BJ (cell line): ENCODE results near the gene GALNT1. TPM values are rescaled to one million over a fixed set of nuclear protein-coding genes. Genes with fewer than 3 reads are reported as not detected.

ENCODE experiments used
- CTCF ChIA-PET: fragments of 350-600 bp; formaldehyde crosslinking; extraction: SDS; loops from one replicate; lab custom pipeline; 2021; ENCODE audit warnings: antibody characterized with exemption, inconsistent platforms; lab: Yijun Ruan, JAX
- POLR2A ChIA-PET: fragments of 300-600 bp; sonication (Branson Sonifier 250); formaldehyde crosslinking; extraction: SDS; loops from one replicate; lab custom pipeline; 2021; ENCODE audit warnings: antibody characterized with exemption; lab: Charles Lee
- DNase-seq: peaks from one replicate; pipeline ENCODE4 v3.0.0-alpha.2; 2011; ENCODE audit warnings: low read depth
- H3K27me3 ChIP-seq: 2 replicates; pipeline ENCODE4 v1.6.0; 2011; ENCODE audit warnings: low read length; ENCODE audit not compliant: control insufficient read depth, insufficient read depth
- H3K36me3 ChIP-seq: 2 replicates; pipeline ENCODE4 v1.5.1; 2011; ENCODE audit warnings: low read length; ENCODE audit not compliant: control insufficient read depth, insufficient read depth
- H3K4me3 ChIP-seq: 2 replicates; pipeline ENCODE4 v1.5.1; 2011; ENCODE audit warnings: low read depth, mild to moderate bottlenecking, control low read depth, low read length
- polyA plus RNA-seq: library from polyadenylated mRNA; depleted of rRNA; stranded (reverse); fragments of >200 nt; gene quantifications from 2 replicates; pipeline ENCODE4 v1.2.3, GENCODE V29; 2011
- TF ChIP-seq, protein P1 (sequence below): IDR thresholded peaks from 2 replicates; pipeline ENCODE4 v1.5.1; 2011; ENCODE audit warnings: low read depth, mild to moderate bottlenecking, control low read depth, inconsistent platforms, low read length, moderate library complexity; ENCODE audit not compliant: insufficient read depth

The GALNT1 gene
- polyA plus RNA-seq, 1 experiment, result 23.3 TPM

GRCh38 chr18:35710581-35710980 is 129.0 kb downstream of the GALNT1 start:
- TF ChIP-seq, protein P1, sequence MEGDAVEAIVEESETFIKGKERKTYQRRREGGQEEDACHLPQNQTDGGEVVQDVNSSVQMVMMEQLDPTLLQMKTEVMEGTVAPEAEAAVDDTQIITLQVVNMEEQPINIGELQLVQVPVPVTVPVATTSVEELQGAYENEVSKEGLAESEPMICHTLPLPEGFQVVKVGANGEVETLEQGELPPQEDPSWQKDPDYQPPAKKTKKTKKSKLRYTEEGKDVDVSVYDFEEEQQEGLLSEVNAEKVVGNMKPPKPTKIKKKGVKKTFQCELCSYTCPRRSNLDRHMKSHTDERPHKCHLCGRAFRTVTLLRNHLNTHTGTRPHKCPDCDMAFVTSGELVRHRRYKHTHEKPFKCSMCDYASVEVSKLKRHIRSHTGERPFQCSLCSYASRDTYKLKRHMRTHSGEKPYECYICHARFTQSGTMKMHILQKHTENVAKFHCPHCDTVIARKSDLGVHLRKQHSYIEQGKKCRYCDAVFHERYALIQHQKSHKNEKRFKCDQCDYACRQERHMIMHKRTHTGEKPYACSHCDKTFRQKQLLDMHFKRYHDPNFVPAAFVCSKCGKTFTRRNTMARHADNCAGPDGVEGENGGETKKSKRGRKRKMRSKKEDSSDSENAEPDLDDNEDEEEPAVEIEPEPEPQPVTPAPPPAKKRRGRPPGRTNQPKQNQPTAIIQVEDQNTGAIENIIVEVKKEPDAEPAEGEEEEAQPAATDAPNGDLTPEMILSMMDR, result no peak
- DNase-seq, result no peak
- ChIA-PET CTCF (no interaction called here), POLR2A (no interaction called here)
- Histone ChIP-seq H3K27me3 (no peaks in the 10 kb centered on the region), H3K36me3 (no peaks in the 10 kb centered on the region; the same call in 1 of the 2 replicates), H3K4me3 (no peak overlapping the region)

DNA sequence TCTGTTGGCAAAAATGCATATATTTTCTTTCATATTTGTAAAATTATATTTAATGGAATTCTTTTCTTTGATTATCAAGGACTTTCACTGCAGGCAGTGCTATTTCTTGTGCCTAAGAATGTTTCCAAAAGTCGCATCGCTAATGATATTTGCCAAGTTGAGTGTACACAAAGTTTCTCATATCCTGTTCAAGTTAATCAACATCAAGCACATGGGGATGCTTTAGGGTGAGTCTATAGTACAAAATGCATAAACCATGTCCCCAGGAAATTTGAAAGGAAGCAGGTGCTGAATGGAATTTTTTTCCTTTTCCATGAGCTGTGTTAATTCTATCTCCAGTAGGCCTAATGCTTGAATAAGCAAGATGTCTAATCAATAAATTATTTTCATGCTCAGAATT is 129.7 kb downstream of the GALNT1 start:
- Histone ChIP-seq H3K27me3 (no peaks in the 10 kb centered on the region), H3K36me3 (no peaks in the 10 kb centered on the region; the same call in 1 of the 2 replicates), H3K4me3 (no peak overlapping the region)
- no peak for DNase-seq
- TF ChIP-seq, protein P1, result no peak
- POLR2A ChIA-PET, result no interaction called here
- CTCF ChIA-PET, result no interaction called here

DNA sequence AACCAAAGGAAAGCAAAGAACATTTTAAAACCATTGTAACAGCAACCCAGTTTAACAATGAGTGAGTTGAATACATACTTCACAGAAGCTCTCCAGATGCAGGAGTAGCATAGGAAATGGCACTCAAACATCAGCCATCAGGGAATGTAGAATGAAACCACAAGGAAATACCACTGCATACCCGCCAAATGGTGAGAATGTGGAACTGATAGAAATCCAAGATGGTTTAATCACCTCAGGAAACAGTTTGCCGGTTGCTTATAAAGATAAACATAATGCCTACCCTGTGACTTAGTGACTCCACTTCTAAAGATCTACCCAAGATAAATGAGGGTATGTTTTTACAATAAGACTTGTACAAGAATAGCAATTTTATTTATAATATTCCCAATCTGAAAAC is 132.0 kb downstream of the GALNT1 start:
- Histone ChIP-seq H3K4me3 (no peak overlapping the region), H3K27me3 (no peaks in the 10 kb centered on the region), H3K36me3 (no peaks in the 10 kb centered on the region; the same call in 1 of the 2 replicates)
- POLR2A ChIA-PET, result interaction anchor here (1.0 kb wide), 1 partner anchor 10 kb away, joined by 4 read pairs; no protein-coding TSS in a partner anchor
- TF ChIP-seq, protein P1, result 0 out of 2 replicates have a peak, but pooled peaks have one; percentile 7
- peak; percentile 29 for DNase-seq
- CTCF ChIA-PET, result interaction anchor here (1.0 to 2.6 kb wide), 2 partner anchors 9 to 41 kb away, joined by 3 to 6 read pairs; no protein-coding TSS in a partner anchor

GRCh38 chr18:35714539-35714938 is 133.0 kb downstream of the GALNT1 start:
- POLR2A ChIA-PET, result no interaction called here
- TF ChIP-seq, protein P1, result no peak
- Histone ChIP-seq H3K27me3 (no peaks in the 10 kb centered on the region), H3K36me3 (no peaks in the 10 kb centered on the region; the same call in 1 of the 2 replicates), H3K4me3 (no peak overlapping the region)
- DNase-seq, result no peak
- CTCF ChIA-PET, result interaction anchor here (2.6 kb wide), 1 partner anchor 10 kb away, joined by 6 read pairs; no protein-coding TSS in a partner anchor

DNA sequence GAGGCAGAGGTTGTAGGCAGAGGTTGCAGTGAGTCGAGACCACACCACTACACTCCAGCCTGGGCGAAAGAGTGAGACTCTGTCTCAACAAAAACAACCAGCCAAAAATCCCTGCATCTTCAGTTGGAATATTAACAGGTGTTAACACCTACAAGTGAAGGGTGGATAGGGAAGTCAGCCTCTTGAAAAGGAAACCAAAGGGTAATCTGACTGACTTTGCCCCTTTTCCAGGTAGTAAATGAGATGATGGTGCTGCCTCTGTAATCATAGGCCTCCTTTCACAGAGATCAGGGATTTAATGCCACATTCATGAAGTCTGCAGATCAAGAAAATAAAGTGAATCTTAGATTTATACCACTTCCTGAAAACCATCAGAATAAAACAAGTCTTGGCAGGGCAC is 133.6 kb downstream of the GALNT1 start:
- no peaks in the 10 kb centered on the region for H3K36me3 ChIP-seq
- no peaks in the 10 kb centered on the region for H3K27me3 ChIP-seq
- CTCF ChIA-PET, result interaction anchor here (2.6 kb wide), 1 partner anchor 10 kb away, joined by 6 read pairs; no protein-coding TSS in a partner anchor
- POLR2A ChIA-PET, result no interaction called here
- DNase-seq, result no peak
- TF ChIP-seq, protein P1, result no peak
- no peak overlapping the region for H3K4me3 ChIP-seq
